HEK293 (cell line): ENCODE measurements around the gene CACNA2D3.

Experiments used
- CTCF ChIA-PET: fragments of 350-600 bp; formaldehyde crosslinking; extraction: SDS; loops from one replicate; lab custom pipeline; 2021; ENCODE audit warnings: antibody characterized with exemption; lab: Yijun Ruan, JAX
- POLR2A ChIA-PET: fragments of 300-600 bp; formaldehyde crosslinking; extraction: SDS; loops from one replicate; lab custom pipeline; 2020; ENCODE audit warnings: antibody characterized with exemption, inconsistent platforms; lab: Yijun Ruan, JAX
- H3K27ac ChIP-seq: fragments of 200-500 bp; sonication (Bioruptor generic); 2 replicates; pipeline ENCODE4 v1.5.1; 2014; ENCODE audit warnings: low read depth, low read length, control low read depth, inconsistent platforms; ENCODE audit errors: extremely low read depth
- H3K36me3 ChIP-seq, 2 experiments: fragments of 200-500 bp in 1 of 2; sonication (Bioruptor generic) in 1 of 2; 1 replicate in 1 of 2; 2 replicates in 1 of 2; pipeline ENCODE4 v1.5.1; 2014 to 2017; ENCODE audit warnings: inconsistent platforms in 2 of 2, low read length in 2 of 2; ENCODE audit not compliant: control insufficient read depth in 2 of 2, insufficient read depth in 1 of 2
- H3K4me1 ChIP-seq: fragments of 200-500 bp; sonication (Bioruptor generic); 2 replicates; pipeline ENCODE4 v1.5.1; 2014; ENCODE audit warnings: mild to moderate bottlenecking, low read length, inconsistent platforms; ENCODE audit not compliant: control insufficient read depth, insufficient read depth
- H3K4me3 ChIP-seq: 2 replicates; pipeline ENCODE4 v1.5.1; 2011; ENCODE audit warnings: low read depth, mild to moderate bottlenecking, control low read depth, low read length, moderate library complexity
- H3K9me3 ChIP-seq: fragments of 200-500 bp; sonication (Bioruptor generic); 2 replicates; pipeline ENCODE4 v1.5.1; 2014; ENCODE audit warnings: low read depth, low read length, inconsistent platforms; ENCODE audit not compliant: control insufficient read depth, insufficient read depth
- EGR2 ChIP-seq: fragments of 450-650 bp; formaldehyde crosslinking; IDR thresholded peaks from 2 replicates; pipeline ENCODE4 v1.5.1; 2016; ENCODE audit warnings: low read depth, missing biosample characterization, missing genetic modification characterization
- GLIS1 ChIP-seq: fragments of 450-650 bp; formaldehyde crosslinking; IDR thresholded peaks from 2 replicates; pipeline ENCODE4 v1.5.1; 2016; ENCODE audit warnings: missing biosample characterization, missing genetic modification characterization
- REPIN1 ChIP-seq: fragments of 450-650 bp; formaldehyde crosslinking; IDR thresholded peaks from 2 replicates; pipeline ENCODE4 v1.5.1; 2017; ENCODE audit warnings: missing biosample characterization, missing genetic modification characterization, low read depth
- SP7 ChIP-seq: fragments of 450-650 bp; formaldehyde crosslinking; IDR thresholded peaks from 2 replicates; pipeline ENCODE4 v1.5.1; 2016; ENCODE audit warnings: missing biosample characterization, missing genetic modification characterization
- ZBTB1 ChIP-seq: fragments of 450-650 bp; formaldehyde crosslinking; IDR thresholded peaks from 2 replicates; pipeline ENCODE4 v1.5.1; 2016; ENCODE audit warnings: missing biosample characterization, missing genetic modification characterization
- ZBTB21 ChIP-seq: fragments of 450-650 bp; formaldehyde crosslinking; IDR thresholded peaks from 2 replicates; pipeline ENCODE4 v1.5.1; 2017; ENCODE audit warnings: missing biosample characterization, missing genetic modification characterization
- ZIC2 ChIP-seq: fragments of 450-650 bp; formaldehyde crosslinking; IDR thresholded peaks from 2 replicates; pipeline ENCODE4 v1.5.1; 2016; ENCODE audit warnings: missing biosample characterization, missing genetic modification characterization
- ZNF10 ChIP-seq: fragments of 450-650 bp; formaldehyde crosslinking; IDR thresholded peaks from 2 replicates; pipeline ENCODE4 v1.5.1; 2017; ENCODE audit warnings: missing biosample characterization, missing genetic modification characterization
- ZNF114 ChIP-seq: fragments of 450-650 bp; formaldehyde crosslinking; IDR thresholded peaks from 2 replicates; pipeline ENCODE4 v1.5.0; 2017; ENCODE audit warnings: missing biosample characterization, missing genetic modification characterization
- ZNF175 ChIP-seq: fragments of 450-650 bp; formaldehyde crosslinking; IDR thresholded peaks from 2 replicates; pipeline ENCODE4 v1.5.1; 2016; ENCODE audit warnings: missing biosample characterization, missing genetic modification characterization
- ZNF433 ChIP-seq: fragments of 450-650 bp; formaldehyde crosslinking; IDR thresholded peaks from 2 replicates; pipeline ENCODE4 v1.5.1; 2016; ENCODE audit warnings: missing biosample characterization, missing genetic modification characterization, low read depth
- ZNF501 ChIP-seq: fragments of 450-650 bp; formaldehyde crosslinking; IDR thresholded peaks from 2 replicates; pipeline ENCODE4 v1.5.1; 2016; ENCODE audit warnings: missing biosample characterization, missing genetic modification characterization
- ZNF530 ChIP-seq: fragments of 450-650 bp; formaldehyde crosslinking; IDR thresholded peaks from 2 replicates; pipeline ENCODE4 v1.5.1; 2016; ENCODE audit warnings: low read depth, missing biosample characterization, missing genetic modification characterization
- ZNF544 ChIP-seq: fragments of 450-650 bp; formaldehyde crosslinking; IDR thresholded peaks from 2 replicates; pipeline ENCODE4 v1.5.0; 2017; ENCODE audit warnings: missing biosample characterization, missing genetic modification characterization
- ZNF549 ChIP-seq: fragments of 450-650 bp; IDR thresholded peaks from 2 replicates; pipeline ENCODE4 v1.5.1; 2018; ENCODE audit warnings: missing biosample characterization, missing genetic modification characterization, mild to moderate bottlenecking, inconsistent platforms, moderate library complexity
- ZNF558 ChIP-seq: fragments of 450-650 bp; formaldehyde crosslinking; IDR thresholded peaks from 2 replicates; pipeline ENCODE4 v1.5.1; 2016; ENCODE audit warnings: missing biosample characterization, missing genetic modification characterization
- ZNF792 ChIP-seq: fragments of 450-650 bp; formaldehyde crosslinking; IDR thresholded peaks from 2 replicates; pipeline ENCODE4 v1.5.1; 2016; ENCODE audit warnings: missing biosample characterization, missing genetic modification characterization
- ZSCAN23 ChIP-seq: fragments of 450-650 bp; formaldehyde crosslinking; IDR thresholded peaks from 2 replicates; pipeline ENCODE4 v1.5.1; 2016; ENCODE audit warnings: missing biosample characterization, missing genetic modification characterization
- TF ChIP-seq, protein P1 (sequence below): fragments of 450-650 bp; formaldehyde crosslinking; conservative IDR thresholded peaks from 2 replicates; pipeline ENCODE4 v1.5.1; 2016; ENCODE audit warnings: low read depth, missing biosample characterization, missing genetic modification characterization
- TF ChIP-seq, protein P2 (sequence below): fragments of 450-650 bp; formaldehyde crosslinking; IDR thresholded peaks from 2 replicates; pipeline ENCODE4 v1.5.1; 2016; ENCODE audit warnings: missing biosample characterization, missing genetic modification characterization

Gene CACNA2D3

GRCh38 chr3:54955941-54956340 lies 833.6 kb downstream of the CACNA2D3 start:
- H3K9me3 ChIP-seq = no peaks in the 10 kb centered on the region
- H3K4me1 ChIP-seq = no peaks in the 10 kb centered on the region
- CTCF ChIA-PET = no interaction called here
- POLR2A ChIA-PET = no interaction called here
- no peak overlapping the region for H3K4me3 ChIP-seq
- no peak overlapping the region for H3K27ac ChIP-seq
- H3K36me3 ChIP-seq = no peaks in the 10 kb centered on the region
- TF ChIP-seq ZNF501 (tag by site-specific recombination) = no peak
- TF ChIP-seq GLIS1 (tag by site-specific recombination) = no peak
- TF ChIP-seq ZNF544 = no peak
- no peak for TF ChIP-seq SP7 (tag by site-specific recombination)
- TF ChIP-seq, protein P1, sequence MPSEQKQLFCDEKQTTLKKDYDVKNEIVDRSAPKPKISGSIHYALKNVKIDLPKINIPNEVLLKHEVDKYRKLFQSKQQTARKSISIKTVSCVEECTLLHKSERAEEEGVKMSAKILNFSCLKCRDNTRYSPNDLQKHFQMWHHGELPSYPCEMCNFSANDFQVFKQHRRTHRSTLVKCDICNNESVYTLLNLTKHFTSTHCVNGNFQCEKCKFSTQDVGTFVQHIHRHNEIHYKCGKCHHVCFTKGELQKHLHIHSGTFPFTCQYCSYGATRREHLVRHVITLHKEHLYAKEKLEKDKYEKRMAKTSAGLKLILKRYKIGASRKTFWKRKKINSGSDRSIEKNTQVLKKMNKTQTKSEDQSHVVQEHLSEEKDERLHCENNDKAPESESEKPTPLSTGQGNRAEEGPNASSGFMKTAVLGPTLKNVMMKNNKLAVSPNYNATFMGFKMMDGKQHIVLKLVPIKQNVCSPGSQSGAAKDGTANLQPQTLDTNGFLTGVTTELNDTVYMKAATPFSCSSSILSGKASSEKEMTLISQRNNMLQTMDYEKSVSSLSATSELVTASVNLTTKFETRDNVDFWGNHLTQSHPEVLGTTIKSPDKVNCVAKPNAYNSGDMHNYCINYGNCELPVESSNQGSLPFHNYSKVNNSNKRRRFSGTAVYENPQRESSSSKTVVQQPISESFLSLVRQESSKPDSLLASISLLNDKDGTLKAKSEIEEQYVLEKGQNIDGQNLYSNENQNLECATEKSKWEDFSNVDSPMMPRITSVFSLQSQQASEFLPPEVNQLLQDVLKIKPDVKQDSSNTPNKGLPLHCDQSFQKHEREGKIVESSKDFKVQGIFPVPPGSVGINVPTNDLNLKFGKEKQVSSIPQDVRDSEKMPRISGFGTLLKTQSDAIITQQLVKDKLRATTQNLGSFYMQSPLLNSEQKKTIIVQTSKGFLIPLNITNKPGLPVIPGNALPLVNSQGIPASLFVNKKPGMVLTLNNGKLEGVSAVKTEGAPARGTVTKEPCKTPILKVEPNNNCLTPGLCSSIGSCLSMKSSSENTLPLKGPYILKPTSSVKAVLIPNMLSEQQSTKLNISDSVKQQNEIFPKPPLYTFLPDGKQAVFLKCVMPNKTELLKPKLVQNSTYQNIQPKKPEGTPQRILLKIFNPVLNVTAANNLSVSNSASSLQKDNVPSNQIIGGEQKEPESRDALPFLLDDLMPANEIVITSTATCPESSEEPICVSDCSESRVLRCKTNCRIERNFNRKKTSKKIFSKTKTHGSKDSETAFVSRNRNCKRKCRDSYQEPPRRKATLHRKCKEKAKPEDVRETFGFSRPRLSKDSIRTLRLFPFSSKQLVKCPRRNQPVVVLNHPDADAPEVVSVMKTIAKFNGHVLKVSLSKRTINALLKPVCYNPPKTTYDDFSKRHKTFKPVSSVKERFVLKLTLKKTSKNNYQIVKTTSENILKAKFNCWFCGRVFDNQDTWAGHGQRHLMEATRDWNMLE = no peak
- no peak for TF ChIP-seq ZNF433 (tag by site-specific recombination)
- TF ChIP-seq ZNF175 (tag by site-specific recombination) = no peak
- TF ChIP-seq ZNF530 (tag by site-specific recombination) = no peak
- TF ChIP-seq ZNF558 (tag by site-specific recombination) = no peak
- TF ChIP-seq ZNF10 = no peak
- TF ChIP-seq EGR2 (tag by site-specific recombination) = no peak
- TF ChIP-seq, protein P2, sequence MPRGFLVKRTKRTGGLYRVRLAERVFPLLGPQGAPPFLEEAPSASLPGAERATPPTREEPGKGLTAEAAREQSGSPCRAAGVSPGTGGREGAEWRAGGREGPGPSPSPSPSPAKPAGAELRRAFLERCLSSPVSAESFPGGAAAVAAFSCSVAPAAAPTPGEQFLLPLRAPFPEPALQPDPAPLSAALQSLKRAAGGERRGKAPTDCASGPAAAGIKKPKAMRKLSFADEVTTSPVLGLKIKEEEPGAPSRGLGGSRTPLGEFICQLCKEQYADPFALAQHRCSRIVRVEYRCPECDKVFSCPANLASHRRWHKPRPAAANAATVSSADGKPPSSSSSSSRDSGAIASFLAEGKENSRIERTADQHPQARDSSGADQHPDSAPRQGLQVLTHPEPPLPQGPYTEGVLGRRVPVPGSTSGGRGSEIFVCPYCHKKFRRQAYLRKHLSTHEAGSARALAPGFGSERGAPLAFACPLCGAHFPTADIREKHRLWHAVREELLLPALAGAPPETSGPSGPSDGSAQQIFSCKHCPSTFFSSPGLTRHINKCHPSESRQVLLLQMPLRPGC = no peak
- TF ChIP-seq ZNF792 (tag by site-specific recombination) = no peak
- TF ChIP-seq ZNF549 (tag by site-specific recombination) = no peak
- TF ChIP-seq ZNF114 (tag by site-specific recombination) = no peak
- TF ChIP-seq, all 188 proteins: peak for 0

DNA sequence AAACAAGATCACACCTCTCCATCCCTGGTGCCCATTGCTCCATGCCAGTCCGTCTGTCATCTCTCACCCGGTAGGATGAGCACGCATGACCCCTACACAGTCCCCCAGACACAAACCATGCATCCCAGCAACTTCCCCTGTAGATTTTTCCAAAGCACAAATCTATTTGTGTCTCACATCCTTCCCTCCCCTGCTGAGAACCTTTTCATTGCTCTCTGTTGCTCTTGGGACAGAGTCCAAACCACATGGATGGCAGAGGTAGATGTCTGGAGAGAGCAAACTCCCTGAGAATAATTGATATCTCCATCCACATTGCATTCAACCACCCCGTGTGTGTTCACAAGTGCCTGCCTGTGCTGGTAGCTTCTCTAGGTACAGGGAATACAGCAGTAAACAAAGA lies 835.4 kb downstream of the CACNA2D3 start:
- TF ChIP-seq ZSCAN23 (no peak), ZBTB21 (tag by site-specific recombination) (no peak), ZBTB1 (no peak), REPIN1 (tag by site-specific recombination) (no peak), ZIC2 (tag by site-specific recombination) (peak; percentile 34; the same call in 1 of the 2 replicates)
- TF ChIP-seq, all 188 proteins: peak for 1
- no peaks in the 10 kb centered on the region for H3K4me1 ChIP-seq
- no peak overlapping the region for H3K4me3 ChIP-seq
- POLR2A ChIA-PET = no interaction called here
- no peaks in the 10 kb centered on the region for H3K9me3 ChIP-seq
- H3K36me3 ChIP-seq = no peaks in the 10 kb centered on the region
- H3K27ac ChIP-seq = no peak overlapping the region
- CTCF ChIA-PET = no interaction called here
